ENCODE data around the gene BCAP29. TPM values are rescaled to one million over a fixed set of nuclear protein-coding genes. Genes with fewer than 3 reads are reported as not detected.

The BCAP29 gene
- total RNA-seq, 2 donors from 2014 or later = 39.5 to 46.0 TPM

DNA sequence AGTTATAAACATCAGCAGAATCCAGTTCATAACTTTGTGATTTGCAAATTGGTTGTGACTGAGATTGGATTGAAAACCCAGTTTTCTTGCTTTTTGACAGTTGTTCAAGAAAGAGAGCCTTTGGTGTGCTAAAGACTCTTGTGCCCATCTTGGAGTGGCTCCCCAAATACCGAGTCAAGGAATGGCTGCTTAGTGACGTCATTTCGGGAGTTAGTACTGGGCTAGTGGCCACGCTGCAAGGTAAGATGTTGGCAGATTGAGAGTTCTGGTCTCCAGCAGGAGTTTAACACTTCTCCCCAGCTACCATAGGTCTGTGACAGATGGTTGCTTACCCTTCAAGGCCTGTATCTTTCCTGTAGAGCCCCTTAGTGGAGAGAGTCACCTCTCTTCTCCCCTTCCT is 83.2 kb downstream of the BCAP29 start:
- no peak overlapping the region for H3K9ac ChIP-seq (ENCODE audit: extremely low read depth, low read length, poor library complexity, severe bottlenecking)
- no peaks in the 10 kb centered on the region for H3K36me3 ChIP-seq (ENCODE audit: control insufficient read depth, insufficient read depth, low read length)
- WGBS, 2 experiments (ENCODE audit: insufficient coverage in 1 of 2, insufficient read length in 1 of 2) = 77 to 95% methylated on average over 3 to 4 of the region's 4 CpGs
- Mint-ChIP-seq H3K4me3 (no peak overlapping the region), H3K4me1 (peaks cover 17% of the 10 kb centered on the region), H3K27me3 (ENCODE audit: insufficient read depth) (peaks cover 67% of the 10 kb centered on the region), H3K27ac (no peak overlapping the region), H3K36me3 (ENCODE audit: low read depth) (no peaks in the 10 kb centered on the region), H3K9me3 (no peaks in the 10 kb centered on the region)
- no peaks in the 10 kb centered on the region for H3K4me1 ChIP-seq (ENCODE audit: control insufficient read depth, insufficient read depth, low read length)
- H3K27ac ChIP-seq (ENCODE audit: low read depth, low read length) = no peak overlapping the region
- H3K27me3 ChIP-seq (ENCODE audit: control insufficient read depth, insufficient read depth, low read length, poor library complexity, severe bottlenecking) = peaks cover 64% of the 10 kb centered on the region
- TF ChIP-seq, protein P1, sequence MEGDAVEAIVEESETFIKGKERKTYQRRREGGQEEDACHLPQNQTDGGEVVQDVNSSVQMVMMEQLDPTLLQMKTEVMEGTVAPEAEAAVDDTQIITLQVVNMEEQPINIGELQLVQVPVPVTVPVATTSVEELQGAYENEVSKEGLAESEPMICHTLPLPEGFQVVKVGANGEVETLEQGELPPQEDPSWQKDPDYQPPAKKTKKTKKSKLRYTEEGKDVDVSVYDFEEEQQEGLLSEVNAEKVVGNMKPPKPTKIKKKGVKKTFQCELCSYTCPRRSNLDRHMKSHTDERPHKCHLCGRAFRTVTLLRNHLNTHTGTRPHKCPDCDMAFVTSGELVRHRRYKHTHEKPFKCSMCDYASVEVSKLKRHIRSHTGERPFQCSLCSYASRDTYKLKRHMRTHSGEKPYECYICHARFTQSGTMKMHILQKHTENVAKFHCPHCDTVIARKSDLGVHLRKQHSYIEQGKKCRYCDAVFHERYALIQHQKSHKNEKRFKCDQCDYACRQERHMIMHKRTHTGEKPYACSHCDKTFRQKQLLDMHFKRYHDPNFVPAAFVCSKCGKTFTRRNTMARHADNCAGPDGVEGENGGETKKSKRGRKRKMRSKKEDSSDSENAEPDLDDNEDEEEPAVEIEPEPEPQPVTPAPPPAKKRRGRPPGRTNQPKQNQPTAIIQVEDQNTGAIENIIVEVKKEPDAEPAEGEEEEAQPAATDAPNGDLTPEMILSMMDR (conservative IDR thresholded peaks at IDR 0.05) = no peak
- no peak for DNase-seq
- no peak overlapping the region for H3K4me3 ChIP-seq (ENCODE audit: low read length)
- H3K9me3 ChIP-seq (ENCODE audit: control insufficient read depth, low read length) = no peaks in the 10 kb centered on the region

DNA sequence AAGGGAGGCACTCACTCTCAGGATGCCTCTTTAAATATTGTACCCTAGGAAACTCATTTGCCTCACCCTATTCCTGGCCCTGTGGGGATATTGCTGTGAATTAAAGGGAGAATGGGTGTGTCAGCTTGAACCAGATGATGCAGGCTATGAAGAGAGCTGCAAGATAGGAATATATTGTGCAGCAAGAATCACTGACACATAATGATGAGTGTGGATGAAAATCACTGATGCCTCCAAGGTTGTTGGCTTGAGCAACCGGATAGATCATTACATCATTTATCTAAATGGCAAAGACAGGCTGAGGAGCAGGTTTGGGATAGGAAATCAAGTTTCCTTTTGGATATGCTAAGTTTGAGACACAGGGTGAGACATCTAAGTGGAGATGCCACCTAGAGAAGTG is 86.7 kb downstream of the BCAP29 start:
- Mint-ChIP-seq H3K27me3 (ENCODE audit: insufficient read depth) (peaks cover 34% of the 10 kb centered on the region), H3K4me1 (peaks cover 9% of the 10 kb centered on the region), H3K9me3 (no peaks in the 10 kb centered on the region), H3K36me3 (ENCODE audit: low read depth) (no peaks in the 10 kb centered on the region), H3K4me3 (no peak overlapping the region), H3K27ac (no peak overlapping the region)
- Histone ChIP-seq H3K4me3 (ENCODE audit: low read length) (no peak overlapping the region), H3K9me3 (ENCODE audit: control insufficient read depth, low read length) (no peaks in the 10 kb centered on the region), H3K4me1 (ENCODE audit: control insufficient read depth, insufficient read depth, low read length) (no peaks in the 10 kb centered on the region), H3K27me3 (ENCODE audit: control insufficient read depth, insufficient read depth, low read length, poor library complexity, severe bottlenecking) (peaks cover 28% of the 10 kb centered on the region), H3K36me3 (ENCODE audit: control insufficient read depth, insufficient read depth, low read length) (no peaks in the 10 kb centered on the region), H3K27ac (ENCODE audit: low read depth, low read length) (no peak overlapping the region), H3K9ac (ENCODE audit: extremely low read depth, low read length, poor library complexity, severe bottlenecking) (no peak overlapping the region)
- DNase-seq = no peak
- WGBS, 2 experiments (ENCODE audit: insufficient coverage in 1 of 2, insufficient read length in 1 of 2) = 100% methylated on average over 1 of the region's 1 CpG; no CpG with 5 or more reads in 1 of the 2 experiments
- TF ChIP-seq, protein P1 (conservative IDR thresholded peaks at IDR 0.05) = no peak

DNA sequence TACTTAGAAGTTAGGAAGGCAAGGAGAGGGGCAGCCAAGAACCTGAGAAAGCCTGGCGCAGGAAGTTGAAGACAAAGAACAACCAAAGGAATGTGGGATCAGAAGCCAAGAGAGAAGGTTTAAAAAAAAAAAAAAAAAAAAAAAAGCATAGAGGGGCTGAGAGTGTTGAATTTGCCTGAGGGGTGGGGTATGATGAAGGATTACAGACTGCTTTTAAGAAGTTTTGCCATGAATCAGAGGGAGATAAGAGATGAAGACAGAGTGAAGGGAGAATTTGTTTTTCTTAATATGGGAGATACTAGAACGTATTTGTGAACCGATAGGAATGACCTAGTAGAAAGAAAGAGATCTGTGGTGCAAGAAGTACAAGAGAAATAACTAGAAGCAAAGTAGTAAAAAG is 87.3 kb downstream of the BCAP29 start:
- peaks cover 22% of the 10 kb centered on the region for H3K27me3 ChIP-seq (ENCODE audit: control insufficient read depth, insufficient read depth, low read length, poor library complexity, severe bottlenecking)
- DNase-seq = no peak
- WGBS, 2 experiments (ENCODE audit: insufficient coverage in 1 of 2, insufficient read length in 1 of 2) = 89 to 94% methylated on average over 2 to 3 of the region's 3 CpGs
- no peaks in the 10 kb centered on the region for H3K36me3 Mint-ChIP-seq (ENCODE audit: low read depth)
- no peaks in the 10 kb centered on the region for H3K9me3 Mint-ChIP-seq
- H3K4me1 Mint-ChIP-seq = peaks cover 8% of the 10 kb centered on the region
- no peak overlapping the region for H3K4me3 ChIP-seq (ENCODE audit: low read length)
- no peaks in the 10 kb centered on the region for H3K4me1 ChIP-seq (ENCODE audit: control insufficient read depth, insufficient read depth, low read length)
- H3K4me3 Mint-ChIP-seq = no peak overlapping the region
- no peaks in the 10 kb centered on the region for H3K9me3 ChIP-seq (ENCODE audit: control insufficient read depth, low read length)
- H3K27me3 Mint-ChIP-seq (ENCODE audit: insufficient read depth) = peaks cover 29% of the 10 kb centered on the region
- TF ChIP-seq, protein P1 (conservative IDR thresholded peaks at IDR 0.05) = no peak
- no peak overlapping the region for H3K27ac Mint-ChIP-seq
- no peak overlapping the region for H3K27ac ChIP-seq (ENCODE audit: low read depth, low read length)
- no peaks in the 10 kb centered on the region for H3K36me3 ChIP-seq (ENCODE audit: control insufficient read depth, insufficient read depth, low read length)
- H3K9ac ChIP-seq (ENCODE audit: extremely low read depth, low read length, poor library complexity, severe bottlenecking) = no peak overlapping the region
